ENCODE measurements around the gene ARHGAP23. TPM values are rescaled to one million over a fixed set of nuclear protein-coding genes. Genes with fewer than 3 reads are reported as not detected.

Gene ARHGAP23
- polyA plus RNA-seq, 1 donor (not counting 4 experiments of a cell fraction or from before 2014, with no cell fraction given), result 6.1 TPM

- FAIRE-seq (no peak), DNase-seq (ENCODE audit: low read depth, low spot score) (no peak)
- H3K9ac ChIP-seq (ENCODE audit: control insufficient read depth, extremely low read depth, insufficient read depth, low read length), result no peak overlapping the region
- no peaks in the 10 kb centered on the region for H3K9me1 ChIP-seq (ENCODE audit: control insufficient read depth, extremely low read depth, insufficient read depth, low read length)
- no peak for TF ChIP-seq CTCF (optimal IDR thresholded peaks at IDR 0.05 in 1 of 3, IDR thresholded peaks at IDR 0.05 in 1 of 3, conservative IDR thresholded peaks at IDR 0.05 in 1 of 3; ENCODE audit: extremely low read depth in 1 of 3, insufficient read depth in 2 of 3, low read length in 3 of 3)
- TF ChIP-seq EZH2 (IDR thresholded peaks at IDR 0.05; ENCODE audit: low read length), result no peak
- dilution Hi-C loops (cut with MboI; ENCODE audit: extremely low pct_ligation_motif_present, low sequenced_read_pairs), result no loop called here
- no peak overlapping the region for H3K4me2 ChIP-seq (ENCODE audit: control insufficient read depth, extremely low read depth, insufficient read depth, low read depth, low read length)
- H4K20me1 ChIP-seq (ENCODE audit: control insufficient read depth, extremely low read depth, insufficient read depth, low read length), result peaks cover 3% of the 10 kb centered on the region
- no peaks in the 10 kb centered on the region for H3K27me3 ChIP-seq (ENCODE audit: control insufficient read depth, extremely low read depth, insufficient read depth, low read length)
- H3K36me3 ChIP-seq (ENCODE audit: control insufficient read depth in 2 of 2, extremely low read depth in 1 of 2, insufficient read depth in 2 of 2, low read length in 2 of 2), result peaks cover 24 to 49% of the 10 kb centered on the region in 2 experiments
- no peak overlapping the region for H3K4me3 ChIP-seq (ENCODE audit: control insufficient read depth in 2 of 3, extremely low read depth in 1 of 3, insufficient read depth in 2 of 3, low read depth in 1 of 3, low read length in 3 of 3)
- H3K4me1 ChIP-seq (ENCODE audit: control insufficient read depth, extremely low read depth, insufficient read depth, low read length), result peaks cover 22% of the 10 kb centered on the region
- H3K27ac ChIP-seq (ENCODE audit: control insufficient read depth, insufficient read depth, low read length), result no peak overlapping the region
- H2AFZ ChIP-seq (ENCODE audit: control insufficient read depth, low read length), result no peak overlapping the region
- H3K9me3 ChIP-seq (ENCODE audit: control insufficient read depth, low read depth, low read length), result no peaks in the 10 kb centered on the region
- H3K79me2 ChIP-seq (ENCODE audit: control insufficient read depth, insufficient read depth, low read length), result peaks cover 23% of the 10 kb centered on the region
Observed at GRCh38 chr17:38463451-38463858, 35.2 kb downstream of the ARHGAP23 start.

GRCh38 chr17:38464251-38464722, 36.0 kb downstream of the ARHGAP23 start:
- no peaks in the 10 kb centered on the region for H3K27me3 ChIP-seq (ENCODE audit: control insufficient read depth, extremely low read depth, insufficient read depth, low read length)
- DNase-seq (ENCODE audit: low read depth, low spot score) (no peak), FAIRE-seq (no peak)
- H3K4me1 ChIP-seq (ENCODE audit: control insufficient read depth, extremely low read depth, insufficient read depth, low read length), result peaks cover 22% of the 10 kb centered on the region
- H3K4me3 ChIP-seq (ENCODE audit: control insufficient read depth in 2 of 3, extremely low read depth in 1 of 3, insufficient read depth in 2 of 3, low read depth in 1 of 3, low read length in 3 of 3), result peak overlapping the region in 1 of 3 experiments; percentile 52
- H3K36me3 ChIP-seq (ENCODE audit: control insufficient read depth in 2 of 2, extremely low read depth in 1 of 2, insufficient read depth in 2 of 2, low read length in 2 of 2), result peaks cover 26 to 43% of the 10 kb centered on the region in 2 experiments
- peaks cover 3% of the 10 kb centered on the region for H4K20me1 ChIP-seq (ENCODE audit: control insufficient read depth, extremely low read depth, insufficient read depth, low read length)
- H3K9me1 ChIP-seq (ENCODE audit: control insufficient read depth, extremely low read depth, insufficient read depth, low read length), result no peaks in the 10 kb centered on the region
- peak overlapping the region; percentile 78 for H3K4me2 ChIP-seq (ENCODE audit: control insufficient read depth, extremely low read depth, insufficient read depth, low read depth, low read length)
- TF ChIP-seq EZH2 (IDR thresholded peaks at IDR 0.05; ENCODE audit: low read length) (no peak), CTCF (optimal IDR thresholded peaks at IDR 0.05 in 1 of 3, IDR thresholded peaks at IDR 0.05 in 1 of 3, conservative IDR thresholded peaks at IDR 0.05 in 1 of 3; ENCODE audit: extremely low read depth in 1 of 3, insufficient read depth in 2 of 3, low read length in 3 of 3) (no peak)
- peak overlapping the region; percentile 90 for H3K9ac ChIP-seq (ENCODE audit: control insufficient read depth, extremely low read depth, insufficient read depth, low read length)
- H3K9me3 ChIP-seq (ENCODE audit: control insufficient read depth, low read depth, low read length), result no peaks in the 10 kb centered on the region
- peak overlapping the region; percentile 92 for H3K27ac ChIP-seq (ENCODE audit: control insufficient read depth, insufficient read depth, low read length)
- peaks cover 26% of the 10 kb centered on the region for H3K79me2 ChIP-seq (ENCODE audit: control insufficient read depth, insufficient read depth, low read length)
- dilution Hi-C loops (cut with MboI; ENCODE audit: extremely low pct_ligation_motif_present, low sequenced_read_pairs), result no loop called here
- H2AFZ ChIP-seq (ENCODE audit: control insufficient read depth, low read length), result no peak overlapping the region

Data from keratinocyte (primary cell).